ENCODE data around the gene CFAP100.

The CFAP100 gene

GRCh38 chr3:126407412-126408044, 12.8 kb downstream of the CFAP100 start:
- H3K27me3 ChIP-seq (ENCODE audit: control insufficient read depth, insufficient read depth, low read length) = no peaks in the 10 kb centered on the region; the same call in 1 of the 2 replicates
- no peaks in the 10 kb centered on the region for H3K36me3 ChIP-seq (ENCODE audit: control insufficient read depth, insufficient read depth, low read length)
- peaks cover 3% of the 10 kb centered on the region; the same call in 1 of the 2 replicates for H3K4me1 ChIP-seq (ENCODE audit: control insufficient read depth, insufficient read depth, low read length)
- no peaks in the 10 kb centered on the region for H3K9me3 ChIP-seq (ENCODE audit: control insufficient read depth, insufficient read depth, low read length)
- no peak overlapping the region for H3K27ac ChIP-seq (ENCODE audit: low read depth, low read length)
- H3K4me3 ChIP-seq (ENCODE audit: low read depth, low read length) = no peak overlapping the region
- H3K9ac ChIP-seq (ENCODE audit: low read depth, low read length) = no peak overlapping the region

GRCh38 chr3:126408099-126408498, 13.4 kb downstream of the CFAP100 start:
- no peak overlapping the region for H3K4me3 ChIP-seq (ENCODE audit: low read depth, low read length)
- H3K27me3 ChIP-seq (ENCODE audit: control insufficient read depth, insufficient read depth, low read length) = no peaks in the 10 kb centered on the region; the same call in 1 of the 2 replicates
- H3K9me3 ChIP-seq (ENCODE audit: control insufficient read depth, insufficient read depth, low read length) = no peaks in the 10 kb centered on the region
- peaks cover 3% of the 10 kb centered on the region; the same call in 1 of the 2 replicates for H3K4me1 ChIP-seq (ENCODE audit: control insufficient read depth, insufficient read depth, low read length)
- no peak overlapping the region for H3K9ac ChIP-seq (ENCODE audit: low read depth, low read length)
- no peak overlapping the region for H3K27ac ChIP-seq (ENCODE audit: low read depth, low read length)
- H3K36me3 ChIP-seq (ENCODE audit: control insufficient read depth, insufficient read depth, low read length) = no peaks in the 10 kb centered on the region

GRCh38 chr3:126412841-126413692, 18.4 kb downstream of the CFAP100 start:
- H3K9me3 ChIP-seq (ENCODE audit: control insufficient read depth, insufficient read depth, low read length) = no peaks in the 10 kb centered on the region
- H3K27ac ChIP-seq (ENCODE audit: low read depth, low read length) = no peak overlapping the region
- no peak overlapping the region for H3K4me3 ChIP-seq (ENCODE audit: low read depth, low read length)
- H3K36me3 ChIP-seq (ENCODE audit: control insufficient read depth, insufficient read depth, low read length) = no peaks in the 10 kb centered on the region
- H3K27me3 ChIP-seq (ENCODE audit: control insufficient read depth, insufficient read depth, low read length) = no peaks in the 10 kb centered on the region; the same call in 1 of the 2 replicates
- no peak overlapping the region for H3K9ac ChIP-seq (ENCODE audit: low read depth, low read length)
- H3K4me1 ChIP-seq (ENCODE audit: control insufficient read depth, insufficient read depth, low read length) = peaks cover 3% of the 10 kb centered on the region; the same call in 1 of the 2 replicates

- Histone ChIP-seq H3K4me3 (ENCODE audit: low read depth, low read length) (no peak overlapping the region), H3K36me3 (ENCODE audit: control insufficient read depth, insufficient read depth, low read length) (no peaks in the 10 kb centered on the region), H3K27me3 (ENCODE audit: control insufficient read depth, insufficient read depth, low read length) (no peaks in the 10 kb centered on the region; the same call in 1 of the 2 replicates), H3K27ac (ENCODE audit: low read depth, low read length) (no peak overlapping the region), H3K9me3 (ENCODE audit: control insufficient read depth, insufficient read depth, low read length) (no peaks in the 10 kb centered on the region), H3K4me1 (ENCODE audit: control insufficient read depth, insufficient read depth, low read length) (peaks cover 3% of the 10 kb centered on the region; the same call in 1 of the 2 replicates), H3K9ac (ENCODE audit: low read depth, low read length) (no peak overlapping the region)
Measured at GRCh38 chr3:126413693-126414080, 19.0 kb downstream of the CFAP100 start.

- Histone ChIP-seq H3K9me3 (ENCODE audit: control insufficient read depth, insufficient read depth, low read length) (no peaks in the 10 kb centered on the region), H3K27me3 (ENCODE audit: control insufficient read depth, insufficient read depth, low read length) (no peaks in the 10 kb centered on the region; the same call in 1 of the 2 replicates), H3K4me1 (ENCODE audit: control insufficient read depth, insufficient read depth, low read length) (peaks cover 3% of the 10 kb centered on the region; the same call in 1 of the 2 replicates), H3K36me3 (ENCODE audit: control insufficient read depth, insufficient read depth, low read length) (no peaks in the 10 kb centered on the region), H3K27ac (ENCODE audit: low read depth, low read length) (no peak overlapping the region), H3K4me3 (ENCODE audit: low read depth, low read length) (no peak overlapping the region), H3K9ac (ENCODE audit: low read depth, low read length) (no peak overlapping the region)
Measured at GRCh38 chr3:126414406-126414805, 19.7 kb downstream of the CFAP100 start.

GRCh38 chr3:126414961-126415660, 20.4 kb downstream of the CFAP100 start:
- no peak overlapping the region for H3K27ac ChIP-seq (ENCODE audit: low read depth, low read length)
- peaks cover 6% of the 10 kb centered on the region for H3K4me1 ChIP-seq (ENCODE audit: control insufficient read depth, insufficient read depth, low read length)
- no peaks in the 10 kb centered on the region for H3K36me3 ChIP-seq (ENCODE audit: control insufficient read depth, insufficient read depth, low read length)
- H3K4me3 ChIP-seq (ENCODE audit: low read depth, low read length) = no peak overlapping the region
- no peaks in the 10 kb centered on the region; the same call in 1 of the 2 replicates for H3K27me3 ChIP-seq (ENCODE audit: control insufficient read depth, insufficient read depth, low read length)
- no peaks in the 10 kb centered on the region for H3K9me3 ChIP-seq (ENCODE audit: control insufficient read depth, insufficient read depth, low read length)
- H3K9ac ChIP-seq (ENCODE audit: low read depth, low read length) = no peak overlapping the region

GRCh38 chr3:126415661-126416591, 21.2 kb downstream of the CFAP100 start:
- Histone ChIP-seq H3K9ac (ENCODE audit: low read depth, low read length) (no peak overlapping the region), H3K9me3 (ENCODE audit: control insufficient read depth, insufficient read depth, low read length) (no peaks in the 10 kb centered on the region), H3K27me3 (ENCODE audit: control insufficient read depth, insufficient read depth, low read length) (no peaks in the 10 kb centered on the region; the same call in 1 of the 2 replicates), H3K4me1 (ENCODE audit: control insufficient read depth, insufficient read depth, low read length) (peaks cover 9% of the 10 kb centered on the region), H3K4me3 (ENCODE audit: low read depth, low read length) (no peak overlapping the region), H3K36me3 (ENCODE audit: control insufficient read depth, insufficient read depth, low read length) (no peaks in the 10 kb centered on the region), H3K27ac (ENCODE audit: low read depth, low read length) (no peak overlapping the region)

GRCh38 chr3:126416943-126417342, 22.2 kb downstream of the CFAP100 start:
- H3K9me3 ChIP-seq (ENCODE audit: control insufficient read depth, insufficient read depth, low read length) = no peaks in the 10 kb centered on the region
- no peak overlapping the region for H3K4me3 ChIP-seq (ENCODE audit: low read depth, low read length)
- no peaks in the 10 kb centered on the region for H3K27me3 ChIP-seq (ENCODE audit: control insufficient read depth, insufficient read depth, low read length)
- H3K4me1 ChIP-seq (ENCODE audit: control insufficient read depth, insufficient read depth, low read length) = peaks cover 9% of the 10 kb centered on the region
- no peak overlapping the region for H3K9ac ChIP-seq (ENCODE audit: low read depth, low read length)
- H3K36me3 ChIP-seq (ENCODE audit: control insufficient read depth, insufficient read depth, low read length) = no peaks in the 10 kb centered on the region
- no peak overlapping the region for H3K27ac ChIP-seq (ENCODE audit: low read depth, low read length)

GRCh38 chr3:126417515-126417914, 22.8 kb downstream of the CFAP100 start:
- H3K27me3 ChIP-seq (ENCODE audit: control insufficient read depth, insufficient read depth, low read length) = no peaks in the 10 kb centered on the region
- H3K9ac ChIP-seq (ENCODE audit: low read depth, low read length) = no peak overlapping the region
- no peak overlapping the region for H3K27ac ChIP-seq (ENCODE audit: low read depth, low read length)

GRCh38 chr3:126417981-126418530, 23.3 kb downstream of the CFAP100 start:
- H3K4me1 ChIP-seq (ENCODE audit: control insufficient read depth, insufficient read depth, low read length) = peaks cover 9% of the 10 kb centered on the region
- no peak overlapping the region for H3K4me3 ChIP-seq (ENCODE audit: low read depth, low read length)
- H3K36me3 ChIP-seq (ENCODE audit: control insufficient read depth, insufficient read depth, low read length) = no peaks in the 10 kb centered on the region
- H3K9ac ChIP-seq (ENCODE audit: low read depth, low read length) = no peak overlapping the region
- no peaks in the 10 kb centered on the region for H3K9me3 ChIP-seq (ENCODE audit: control insufficient read depth, insufficient read depth, low read length)
- H3K27ac ChIP-seq (ENCODE audit: low read depth, low read length) = no peak overlapping the region
- H3K27me3 ChIP-seq (ENCODE audit: control insufficient read depth, insufficient read depth, low read length) = no peaks in the 10 kb centered on the region

More at GRCh38 chr3:126417515-126417914, 22.8 kb downstream of the CFAP100 start:
- peaks cover 9% of the 10 kb centered on the region for H3K4me1 ChIP-seq (ENCODE audit: control insufficient read depth, insufficient read depth, low read length)
- H3K4me3 ChIP-seq (ENCODE audit: low read depth, low read length) = no peak overlapping the region
- no peaks in the 10 kb centered on the region for H3K9me3 ChIP-seq (ENCODE audit: control insufficient read depth, insufficient read depth, low read length)
- H3K36me3 ChIP-seq (ENCODE audit: control insufficient read depth, insufficient read depth, low read length) = no peaks in the 10 kb centered on the region

All from HUES48 (cell line).